Osteoblast (primary cell): ENCODE measurements around the gene FLT1. TPM values are rescaled to one million over a fixed set of nuclear protein-coding genes. Genes with fewer than 3 reads are reported as not detected.

Experiments used
- DNase-seq: peaks from one replicate; pipeline ENCODE4 v3.0.0; 2011; ENCODE audit warnings: low spot score, mixed read lengths; ENCODE audit not compliant: insufficient read length; ENCODE audit errors: missing footprints
- H2AFZ ChIP-seq: 2 replicates; pipeline ENCODE4 v1.6.0; 2011; ENCODE audit warnings: mild to moderate bottlenecking, low read length
- H3K27ac ChIP-seq: 2 replicates; pipeline ENCODE4 v1.5.1; 2011; ENCODE audit warnings: mild to moderate bottlenecking, low read depth, low read length, moderate library complexity
- H3K27me3 ChIP-seq: 2 replicates; pipeline ENCODE4 v1.6.0; 2012; ENCODE audit warnings: mild to moderate bottlenecking, control low read depth, inconsistent platforms, low read length, moderate library complexity; ENCODE audit not compliant: insufficient read depth
- H3K36me3 ChIP-seq: 2 replicates; pipeline ENCODE4 v1.5.1; 2011; ENCODE audit warnings: mild to moderate bottlenecking, low read length, control low read depth, moderate library complexity; ENCODE audit not compliant: insufficient read depth
- H3K4me1 ChIP-seq: 2 replicates; pipeline ENCODE4 v1.5.1; 2011; ENCODE audit warnings: mild to moderate bottlenecking, low read length, control low read depth, moderate library complexity; ENCODE audit not compliant: insufficient read depth
- H3K4me2 ChIP-seq: 2 replicates; pipeline ENCODE4 v1.6.0; 2011; ENCODE audit warnings: mild to moderate bottlenecking, low read length; ENCODE audit not compliant: insufficient read depth
- H3K4me3 ChIP-seq: fragments of 200-600 bp; sonication (generic); 3 replicates; pipeline ENCODE4 v1.5.1; 2012; ENCODE audit warnings: mild to moderate bottlenecking, low read length, inconsistent platforms; ENCODE audit not compliant: insufficient read depth
- H3K79me2 ChIP-seq: 2 replicates; pipeline ENCODE4 v1.6.0; 2012; ENCODE audit warnings: mild to moderate bottlenecking, low read length, control low read depth, inconsistent platforms; ENCODE audit not compliant: insufficient read depth
- H3K9me3 ChIP-seq: 2 replicates; pipeline ENCODE4 v1.5.1; 2011; ENCODE audit warnings: low read depth, low read length, control low read depth
- H4K20me1 ChIP-seq: 2 replicates; pipeline ENCODE4 v1.6.0; 2012; ENCODE audit warnings: mild to moderate bottlenecking, low read length, control low read depth; ENCODE audit not compliant: insufficient read depth
- total RNA-seq: library from RNA; depleted of rRNA; stranded (reverse); fragments of >200 nt; gene quantifications from 2 replicates; pipeline ENCODE4 v1.2.3, GENCODE V29; 2012
- TF ChIP-seq, protein P1 (sequence below): IDR thresholded peaks from 2 replicates; pipeline ENCODE4 v1.5.1; 2011; ENCODE audit warnings: mild to moderate bottlenecking, low read depth, low read length, moderate library complexity; ENCODE audit errors: extremely low read depth

Gene FLT1
- total RNA-seq, 1 donor, result not detected

- no peaks in the 10 kb centered on the region for H3K4me1 ChIP-seq
- H3K4me3 ChIP-seq, result no peak overlapping the region
- H3K27ac ChIP-seq, result no peak overlapping the region
- DNase-seq, result no peak
- H3K79me2 ChIP-seq, result no peaks in the 10 kb centered on the region
- TF ChIP-seq, protein P1, sequence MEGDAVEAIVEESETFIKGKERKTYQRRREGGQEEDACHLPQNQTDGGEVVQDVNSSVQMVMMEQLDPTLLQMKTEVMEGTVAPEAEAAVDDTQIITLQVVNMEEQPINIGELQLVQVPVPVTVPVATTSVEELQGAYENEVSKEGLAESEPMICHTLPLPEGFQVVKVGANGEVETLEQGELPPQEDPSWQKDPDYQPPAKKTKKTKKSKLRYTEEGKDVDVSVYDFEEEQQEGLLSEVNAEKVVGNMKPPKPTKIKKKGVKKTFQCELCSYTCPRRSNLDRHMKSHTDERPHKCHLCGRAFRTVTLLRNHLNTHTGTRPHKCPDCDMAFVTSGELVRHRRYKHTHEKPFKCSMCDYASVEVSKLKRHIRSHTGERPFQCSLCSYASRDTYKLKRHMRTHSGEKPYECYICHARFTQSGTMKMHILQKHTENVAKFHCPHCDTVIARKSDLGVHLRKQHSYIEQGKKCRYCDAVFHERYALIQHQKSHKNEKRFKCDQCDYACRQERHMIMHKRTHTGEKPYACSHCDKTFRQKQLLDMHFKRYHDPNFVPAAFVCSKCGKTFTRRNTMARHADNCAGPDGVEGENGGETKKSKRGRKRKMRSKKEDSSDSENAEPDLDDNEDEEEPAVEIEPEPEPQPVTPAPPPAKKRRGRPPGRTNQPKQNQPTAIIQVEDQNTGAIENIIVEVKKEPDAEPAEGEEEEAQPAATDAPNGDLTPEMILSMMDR, result no peak
- H3K27me3 ChIP-seq, result no peaks in the 10 kb centered on the region
- H2AFZ ChIP-seq, result no peak overlapping the region
- H3K36me3 ChIP-seq, result peaks cover 20% of the 10 kb centered on the region
- H3K4me2 ChIP-seq, result no peak overlapping the region
- no peaks in the 10 kb centered on the region for H4K20me1 ChIP-seq
- no peaks in the 10 kb centered on the region for H3K9me3 ChIP-seq
Observed at GRCh38 chr13:28286263-28286662, 208.7 kb downstream of the FLT1 start.

GRCh38 chr13:28283600-28283999, 211.3 kb downstream of the FLT1 start:
- no peaks in the 10 kb centered on the region for H3K9me3 ChIP-seq
- H3K36me3 ChIP-seq, result peaks cover 23% of the 10 kb centered on the region
- no peak overlapping the region for H3K4me3 ChIP-seq
- no peaks in the 10 kb centered on the region for H4K20me1 ChIP-seq
- H2AFZ ChIP-seq, result no peak overlapping the region
- TF ChIP-seq, protein P1, result no peak
- no peaks in the 10 kb centered on the region for H3K27me3 ChIP-seq
- H3K79me2 ChIP-seq, result no peaks in the 10 kb centered on the region
- no peak overlapping the region for H3K27ac ChIP-seq
- DNase-seq, result no peak
- H3K4me1 ChIP-seq, result no peaks in the 10 kb centered on the region
- no peak overlapping the region for H3K4me2 ChIP-seq

GRCh38 chr13:28282451-28282850, 212.5 kb downstream of the FLT1 start:
- H3K4me2 ChIP-seq, result no peak overlapping the region
- no peak overlapping the region for H2AFZ ChIP-seq
- no peaks in the 10 kb centered on the region for H3K4me1 ChIP-seq
- no peak overlapping the region for H3K4me3 ChIP-seq
- TF ChIP-seq, protein P1, result no peak
- H3K27ac ChIP-seq, result no peak overlapping the region
- no peaks in the 10 kb centered on the region for H3K27me3 ChIP-seq
- H3K79me2 ChIP-seq, result no peaks in the 10 kb centered on the region
- no peaks in the 10 kb centered on the region for H4K20me1 ChIP-seq
- DNase-seq, result no peak
- H3K36me3 ChIP-seq, result peaks cover 15% of the 10 kb centered on the region
- no peaks in the 10 kb centered on the region for H3K9me3 ChIP-seq

GRCh38 chr13:28273919-28274318, 221.0 kb downstream of the FLT1 start:
- Histone ChIP-seq H3K27ac (no peak overlapping the region), H3K4me1 (no peaks in the 10 kb centered on the region), H4K20me1 (no peaks in the 10 kb centered on the region), H2AFZ (no peak overlapping the region), H3K27me3 (no peaks in the 10 kb centered on the region), H3K4me3 (no peak overlapping the region), H3K4me2 (no peak overlapping the region), H3K9me3 (no peaks in the 10 kb centered on the region), H3K36me3 (peaks cover 4% of the 10 kb centered on the region), H3K79me2 (no peaks in the 10 kb centered on the region)
- DNase-seq, result no peak
- TF ChIP-seq, protein P1, result peak; percentile 16
